GM18499 (cell line): ENCODE measurements around the gene LRRC8B.
A peak's percentile ranks its signal among the peaks of the same experiment; 100 is the strongest.

Experiments used
- ATAC-seq: cut with Tn5 transposase; IDR thresholded peaks from one replicate; pipeline ENCODE4 v1.9.1; 2021; ENCODE audit warnings: moderate number of reproducible peaks; ENCODE audit not compliant: insufficient read depth, unreplicated experiment

The LRRC8B gene

DNA sequence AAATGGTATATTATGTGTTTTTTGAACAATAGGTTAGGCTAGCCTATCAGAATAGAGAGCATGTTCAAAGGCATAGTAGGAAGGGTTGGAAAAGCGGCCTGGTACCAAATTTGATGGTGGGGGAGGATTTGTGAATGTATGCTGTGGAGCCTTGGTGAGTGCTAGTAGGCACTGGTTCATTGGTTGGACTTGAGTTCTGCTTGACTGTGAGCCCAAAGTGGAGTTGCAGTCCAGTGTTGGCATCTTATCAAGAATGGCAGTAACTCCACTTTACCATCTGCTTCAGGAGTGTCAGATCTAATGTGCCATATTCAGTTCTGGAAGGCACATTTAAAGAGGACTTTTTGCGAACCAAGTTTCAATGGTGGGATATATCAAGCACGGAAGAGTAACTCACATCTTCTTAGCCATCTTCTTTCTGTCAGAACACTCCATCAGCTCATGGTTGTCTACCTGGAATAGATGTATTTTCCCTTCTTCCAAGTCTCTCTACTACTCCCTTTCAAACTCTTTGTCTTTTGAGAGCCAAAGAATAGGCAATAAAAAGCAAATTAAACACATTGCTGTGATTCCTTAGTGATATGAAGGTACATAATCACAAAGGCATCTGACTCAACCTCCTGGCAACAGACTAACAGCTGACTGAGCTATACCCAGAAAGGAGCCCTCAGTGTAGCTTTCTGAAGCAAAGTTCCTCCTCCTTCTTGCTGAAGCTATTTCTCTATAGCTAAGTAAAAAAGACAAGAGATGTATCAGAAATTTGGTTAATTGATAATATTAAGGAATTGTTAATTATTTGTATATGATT, 21.7 kb downstream of the LRRC8B start:
- no peak for ATAC-seq

GRCh38 chr1:89546934-89547562, 22.4 kb downstream of the LRRC8B start:
- no peak for ATAC-seq

DNA sequence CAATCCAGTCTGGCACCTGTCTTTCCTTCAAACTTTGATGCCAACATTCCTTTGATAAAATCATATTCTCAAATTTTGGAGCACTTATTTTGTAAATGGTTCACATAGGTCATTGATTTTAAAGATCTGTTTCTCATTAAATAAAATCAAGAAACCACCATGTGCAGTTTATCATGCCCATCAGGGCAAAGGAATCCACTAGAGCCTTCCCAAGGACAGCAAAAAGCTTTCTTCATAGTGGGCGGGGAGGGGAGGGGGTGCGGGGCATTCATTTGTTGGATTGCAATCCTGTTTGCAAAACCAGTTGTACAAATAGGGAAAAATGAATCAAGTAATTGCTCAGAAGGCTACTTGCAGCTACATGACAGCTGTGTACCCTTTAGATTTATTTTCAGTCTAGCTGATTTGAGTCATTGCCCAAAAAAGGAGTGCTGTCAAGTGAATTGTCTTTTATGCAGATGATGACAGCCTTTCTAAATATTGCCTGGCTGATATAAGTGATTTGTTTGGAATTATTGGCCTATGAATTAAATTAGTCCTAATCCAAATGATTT, 23.0 kb downstream of the LRRC8B start:
- no peak for ATAC-seq

DNA sequence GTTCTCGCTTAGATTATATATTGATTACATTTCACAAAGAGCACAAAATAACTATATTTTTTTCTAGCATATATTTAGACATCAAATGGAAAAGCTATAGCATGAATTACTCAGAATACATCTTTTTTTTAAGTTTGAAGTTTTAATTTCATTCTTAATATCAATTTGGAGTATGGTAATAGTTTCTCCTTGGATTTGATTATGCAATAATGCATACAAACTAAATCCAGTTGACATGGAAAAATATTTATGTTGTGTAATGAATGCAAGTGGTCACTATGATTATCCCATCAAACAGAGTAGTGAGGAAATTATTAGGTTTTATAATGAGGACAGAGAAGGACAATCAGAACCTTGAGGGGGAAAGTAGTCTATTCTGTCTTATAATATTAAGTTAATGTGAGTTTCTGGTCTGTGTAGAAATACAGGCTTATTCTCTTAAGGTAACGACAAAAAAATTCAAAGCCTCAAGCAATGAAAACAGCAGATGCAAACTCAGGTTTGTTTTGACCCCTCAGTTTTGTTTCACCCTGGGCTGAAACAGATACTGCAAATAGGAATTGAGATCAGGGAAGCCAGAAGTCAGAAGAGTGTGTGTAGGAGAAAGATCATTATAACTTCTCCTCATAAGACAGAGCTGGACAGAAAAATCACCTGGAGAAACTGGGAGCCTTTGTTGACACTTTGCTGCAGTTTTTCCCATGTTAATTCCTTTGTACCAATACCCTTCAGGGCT, 23.7 kb downstream of the LRRC8B start:
- ATAC-seq = no peak

GRCh38 chr1:89550995-89551394, 26.4 kb downstream of the LRRC8B start:
- ATAC-seq = no peak

DNA sequence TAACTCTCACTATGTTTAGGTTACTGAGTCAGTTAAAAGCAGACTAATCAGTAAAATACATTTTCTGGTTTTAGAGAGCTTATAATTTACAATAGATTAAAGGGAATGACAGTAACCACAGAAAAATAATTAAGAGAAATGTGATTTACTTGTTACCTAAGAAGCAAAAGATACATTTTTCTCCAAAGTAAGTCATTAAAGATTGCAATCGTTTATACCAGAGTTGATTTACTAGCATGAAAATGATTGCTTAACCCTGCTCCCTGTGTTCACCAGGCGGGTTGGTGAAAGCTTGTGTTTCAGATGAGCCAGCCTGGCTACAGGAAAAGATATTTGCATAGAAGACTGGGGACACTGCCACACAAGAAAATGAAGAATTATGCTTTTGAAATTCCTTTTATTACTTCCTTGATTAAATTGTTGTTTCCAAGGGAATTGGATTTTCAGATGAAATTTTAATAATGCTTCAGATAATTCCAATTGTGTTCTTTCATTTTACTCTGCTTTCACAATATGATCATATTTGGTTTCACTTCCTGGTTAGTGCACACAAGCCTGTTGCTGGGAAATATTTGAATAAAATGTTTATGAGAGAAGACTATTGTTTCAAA, 27.9 kb downstream of the LRRC8B start:
- peak; percentile 58 for ATAC-seq

- ATAC-seq = no peak
These were observed 28.5 kb downstream of the LRRC8B start for GRCh38 chr1:89553157-89553556.

DNA sequence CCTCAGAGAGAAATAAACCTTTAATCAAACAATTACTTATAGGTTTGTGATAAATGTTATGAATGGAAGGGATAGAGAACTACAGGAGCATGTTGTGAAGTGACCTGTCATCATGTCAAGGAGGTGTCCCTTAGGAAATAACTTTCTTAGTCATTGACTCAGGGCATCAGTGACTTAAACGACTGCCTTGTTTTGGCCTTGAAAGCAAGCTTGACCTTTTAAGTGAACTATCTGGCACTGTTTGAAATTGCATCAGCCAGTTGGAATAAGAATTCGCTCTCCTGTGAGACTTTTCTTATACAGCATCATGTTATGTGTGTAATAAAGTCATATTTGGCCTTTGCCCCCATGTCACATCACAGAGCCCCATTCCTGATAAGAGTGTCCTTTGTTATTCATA, 30.9 kb downstream of the LRRC8B start:
- ATAC-seq = no peak

GRCh38 chr1:89556726-89557444, 32.3 kb downstream of the LRRC8B start:
- no peak for ATAC-seq

GRCh38 chr1:89557445-89557825, 32.8 kb downstream of the LRRC8B start:
- no peak for ATAC-seq

DNA sequence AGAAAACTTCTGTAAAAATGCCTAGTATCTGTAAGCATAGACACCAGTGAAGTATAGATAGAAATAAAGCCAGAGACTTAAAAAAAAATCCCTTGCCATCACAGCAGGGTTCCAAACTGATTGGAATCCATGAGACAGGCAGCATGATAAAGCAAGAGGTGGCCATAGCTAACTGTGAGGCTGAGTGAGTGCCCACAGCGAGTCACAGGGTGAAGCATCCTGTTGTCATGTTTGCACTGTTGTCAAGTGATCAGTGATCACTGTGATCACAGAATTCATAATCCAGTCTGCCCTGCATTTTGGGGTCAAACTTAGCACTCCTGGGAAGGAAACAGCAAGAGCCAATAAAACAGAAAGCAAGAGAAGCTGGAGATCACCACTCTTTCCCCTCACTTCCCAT, 33.3 kb downstream of the LRRC8B start:
- no peak for ATAC-seq

DNA sequence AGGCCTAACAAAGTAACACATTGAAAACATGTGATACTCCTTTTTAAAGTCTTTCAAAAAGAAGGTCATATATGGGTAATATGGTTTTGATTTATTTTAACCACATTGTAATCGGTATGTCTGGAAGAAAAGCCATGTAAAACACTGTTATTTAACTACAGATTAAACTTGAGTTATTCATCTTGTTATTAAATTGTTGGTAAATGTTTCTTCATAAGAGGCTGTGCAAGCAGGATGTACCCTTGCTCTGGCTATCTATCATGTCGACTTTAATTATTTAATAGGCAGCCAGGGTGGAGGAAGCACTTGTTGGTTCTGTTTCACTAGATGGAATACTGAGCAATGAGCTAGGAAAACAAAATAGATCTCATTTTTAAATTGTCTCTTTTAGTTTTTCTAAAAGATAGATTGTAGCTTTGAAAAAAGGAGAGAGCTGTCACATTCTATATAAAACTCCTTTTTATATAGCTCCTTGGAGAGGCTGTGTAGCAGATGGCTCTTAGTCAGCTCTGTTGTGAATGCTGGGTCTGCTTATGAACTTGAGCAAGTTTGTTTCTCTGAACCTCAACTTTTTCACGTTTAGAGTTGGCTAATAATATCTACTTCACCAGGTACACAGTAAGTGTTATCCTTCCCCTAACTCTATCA, 39.5 kb downstream of the LRRC8B start:
- ATAC-seq = no peak

DNA sequence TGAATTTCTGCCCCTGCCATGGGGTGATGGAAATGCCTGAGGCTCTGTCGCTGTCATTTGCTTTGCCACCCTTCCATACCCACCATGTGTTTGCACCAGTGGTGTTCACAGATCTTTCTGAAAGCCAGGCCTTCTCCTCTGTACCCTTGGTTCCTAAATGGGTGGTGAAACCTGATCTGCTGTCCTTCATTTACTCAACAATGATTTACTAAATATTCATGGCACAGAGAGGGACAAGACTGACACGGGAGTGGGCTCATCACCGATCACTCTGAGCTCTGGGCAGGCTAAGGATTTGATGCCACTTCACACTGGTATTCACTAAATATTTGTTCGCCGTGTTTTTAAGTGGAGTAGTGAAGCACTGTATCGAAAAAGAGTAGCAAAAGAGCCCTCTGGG, 40.9 kb downstream of the LRRC8B start:
- no peak for ATAC-seq

GRCh38 chr1:89566761-89567174, 42.1 kb downstream of the LRRC8B start:
- no peak for ATAC-seq

GRCh38 chr1:89567797-89568196, 43.2 kb downstream of the LRRC8B start:
- no peak for ATAC-seq

DNA sequence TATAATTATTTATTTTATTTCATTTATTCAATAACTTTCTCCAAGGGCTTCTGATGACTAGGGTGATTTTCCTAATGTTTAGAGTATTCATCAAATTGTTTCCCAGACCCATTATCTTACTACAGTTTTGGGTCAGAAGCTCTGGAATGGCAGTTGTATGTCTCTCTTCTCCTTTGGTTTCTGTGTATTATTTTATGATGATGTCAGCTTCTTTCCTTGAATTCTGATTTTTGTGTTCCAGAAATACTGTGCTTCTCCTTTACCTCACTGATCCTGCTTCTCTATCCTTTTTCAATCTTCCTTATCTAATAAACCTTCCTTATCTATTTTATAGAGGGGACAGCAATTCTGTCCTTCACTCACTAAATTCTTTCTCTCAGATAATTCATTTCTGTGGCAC, 48.8 kb downstream of the LRRC8B start:
- ATAC-seq = no peak

DNA sequence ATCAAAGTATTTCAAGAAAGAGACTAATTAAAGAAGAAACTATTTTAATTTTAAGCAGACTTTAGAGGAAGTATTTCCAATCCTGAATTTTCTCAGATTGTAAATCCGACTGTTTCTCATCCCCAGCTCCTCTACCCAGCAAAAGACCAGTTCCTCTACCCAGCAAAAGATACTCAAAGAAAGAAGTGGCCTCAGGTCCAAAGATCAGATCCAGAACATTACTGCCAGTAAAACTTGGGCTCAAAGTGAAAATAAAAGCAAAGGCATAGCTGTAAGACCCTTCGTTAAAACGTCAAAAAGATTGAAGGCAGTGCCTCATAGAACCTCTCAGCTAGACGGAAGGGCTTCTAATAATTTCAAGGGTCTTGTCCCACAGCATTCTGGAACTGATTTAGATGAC, 50.0 kb downstream of the LRRC8B start:
- ATAC-seq = no peak

DNA sequence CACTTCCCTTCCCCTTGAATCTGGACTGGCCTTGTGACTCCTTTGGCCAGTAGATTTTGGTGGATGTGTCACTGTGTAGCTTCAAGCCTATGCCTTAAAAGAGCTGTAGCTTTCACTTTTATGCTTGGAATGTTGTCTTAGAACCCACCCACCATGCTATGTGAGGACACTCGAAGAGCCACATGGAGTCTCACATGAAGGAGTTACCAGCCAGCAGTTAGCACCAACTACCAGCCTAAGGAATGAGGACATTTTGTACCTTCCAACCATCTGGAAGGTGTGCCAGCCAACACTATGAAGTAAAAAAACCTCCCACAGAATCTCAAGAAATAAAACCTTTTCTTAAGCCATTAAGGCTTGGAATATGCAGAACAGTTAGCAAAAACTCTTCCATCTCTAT, 50.6 kb downstream of the LRRC8B start:
- ATAC-seq = no peak

GRCh38 chr1:89576013-89576412, 51.4 kb downstream of the LRRC8B start:
- no peak for ATAC-seq

DNA sequence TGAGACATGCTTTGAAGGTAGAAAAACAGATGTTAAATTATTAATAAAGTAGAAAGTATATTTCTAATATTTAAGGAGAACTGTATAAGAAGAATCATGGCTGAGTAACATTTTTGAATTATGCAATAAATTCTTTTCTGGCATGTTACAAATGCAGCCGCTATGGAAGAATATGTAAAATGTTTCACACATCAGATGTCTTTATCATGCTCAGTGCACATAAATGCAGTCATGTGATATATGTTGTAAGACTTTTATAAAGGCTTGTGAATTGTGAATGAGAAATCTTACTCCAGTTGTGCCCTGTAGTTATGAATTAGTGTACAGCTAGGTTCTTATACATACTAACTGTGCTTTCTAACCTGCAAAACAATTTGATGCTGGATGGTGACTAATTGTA, 53.5 kb downstream of the LRRC8B start:
- ATAC-seq = no peak
